Thymus (tissue), 11 donors: ENCODE measurements around the gene ATP1A3. TPM values are rescaled to one million over a fixed set of nuclear protein-coding genes. Genes with fewer than 3 reads are reported as not detected.
"Not testable (repeated sequence)": the region's sequence is repeated elsewhere in the genome, so short reads cannot be mapped to it uniquely, and the experiment has no call there.

Source experiments
- DNase-seq, 9 donors: peaks; one replicate each; pipeline ENCODE4 v3.0.0-alpha.2; 2013; ENCODE audit warnings: low spot score in 9 of 9, low read depth in 6 of 9, missing footprints in 1 of 9
- H3K27ac ChIP-seq, 2 donors: one replicate each; pipeline ENCODE4 v1.5.1; 2013; ENCODE audit warnings: control low read depth in 1 of 2, low read depth in 1 of 2, low read length in 1 of 2, mild to moderate bottlenecking in 1 of 2, moderate library complexity in 1 of 2
- H3K27me3 ChIP-seq, 2 donors: one replicate each; pipeline ENCODE4 v1.5.1; 2013; ENCODE audit warnings: low read length in 1 of 2; ENCODE audit not compliant: control insufficient read depth in 2 of 2, insufficient read depth in 1 of 2
- H3K36me3 ChIP-seq, 2 donors: one replicate each; pipeline ENCODE4 v1.5.1; 2013; ENCODE audit warnings: low read length in 1 of 2, mild to moderate bottlenecking in 1 of 2, moderate library complexity in 1 of 2; ENCODE audit not compliant: control insufficient read depth in 2 of 2, insufficient read depth in 2 of 2
- H3K4me1 ChIP-seq, 2 donors: one replicate each; pipeline ENCODE4 v1.5.1; 2013; ENCODE audit warnings: low read length in 2 of 2; ENCODE audit not compliant: control insufficient read depth in 2 of 2, insufficient read depth in 2 of 2
- H3K4me3 ChIP-seq, 2 donors: one replicate each; pipeline ENCODE4 v1.5.1; 2013; ENCODE audit warnings: low read length in 2 of 2, control low read depth in 1 of 2, mild to moderate bottlenecking in 1 of 2
- H3K9me3 ChIP-seq, 2 donors: one replicate each; pipeline ENCODE4 v1.5.1; 2013; ENCODE audit warnings: low read length in 1 of 2, mild to moderate bottlenecking in 1 of 2; ENCODE audit not compliant: control insufficient read depth in 2 of 2, insufficient read depth in 1 of 2
- WGBS: extraction: QIAGEN DNeasy Blood & Tissue Kit; methylation state at CpG from one replicate; pipeline ENCODE4 v1.1.7; 2013; 5-methylcytosine and 5-hydroxymethylcytosine counted together
- polyA plus RNA-seq: library from polyadenylated mRNA; stranded (reverse); fragments of 200-250 nt; gene quantifications from one replicate; pipeline ENCODE4 v1.2.3, GENCODE V29; 2013
- total RNA-seq: library from RNA; stranded (reverse); fragments of 120-200 nt; gene quantifications from one replicate; pipeline ENCODE4 v1.2.4, GENCODE V29; 2013
- donor health status: healthy.

Gene ATP1A3
- total and polyA plus RNA-seq, 2 donors, result 1.2 to 2.6 TPM

DNA sequence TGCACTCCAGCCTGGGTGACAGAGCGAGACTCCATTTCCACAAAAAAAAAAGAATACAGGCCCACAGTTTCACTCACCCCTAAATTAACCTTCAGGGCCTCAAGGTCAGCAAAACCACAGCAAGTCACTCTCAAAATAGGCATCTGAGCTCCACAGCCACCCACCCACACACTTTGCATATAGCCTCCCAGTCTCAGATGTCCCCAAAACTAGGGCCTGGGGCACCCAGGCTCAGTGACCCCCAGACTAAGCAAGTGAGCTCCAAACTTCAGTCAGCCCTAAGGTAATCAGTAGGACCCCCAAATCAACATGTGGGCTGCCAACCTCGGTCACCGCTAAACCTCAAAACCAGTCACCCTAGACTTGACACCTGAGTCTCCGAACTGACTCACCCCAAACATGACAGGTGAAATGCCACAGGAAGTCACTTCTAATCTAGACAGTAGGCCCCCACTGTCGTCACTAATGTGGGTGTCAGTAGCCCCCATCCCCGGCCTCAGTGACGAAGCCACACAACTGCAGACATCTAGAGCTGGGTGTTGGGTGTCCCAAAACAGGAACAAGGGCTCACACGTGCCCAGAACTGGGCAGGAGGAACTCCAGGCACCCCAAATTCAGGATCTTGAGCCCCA is 48.8 kb downstream of the ATP1A3 start:
- peak in 2 of 9 donors; percentile 54 to 77 for DNase-seq
- Histone ChIP-seq H3K27ac (peak overlapping the region in 1 of 2 donors; percentile 1), H3K27me3 (peaks cover 14 to 17% of the 10 kb centered on the region in 2 donors), H3K4me1 (peaks cover 6 to 21% of the 10 kb centered on the region in 2 donors), H3K9me3 (no peaks in the 10 kb centered on the region), H3K36me3 (no peaks in the 10 kb centered on the region), H3K4me3 (no peak overlapping the region)
- WGBS, result 19% methylated on average over 8 of the region's 8 CpGs

DNA sequence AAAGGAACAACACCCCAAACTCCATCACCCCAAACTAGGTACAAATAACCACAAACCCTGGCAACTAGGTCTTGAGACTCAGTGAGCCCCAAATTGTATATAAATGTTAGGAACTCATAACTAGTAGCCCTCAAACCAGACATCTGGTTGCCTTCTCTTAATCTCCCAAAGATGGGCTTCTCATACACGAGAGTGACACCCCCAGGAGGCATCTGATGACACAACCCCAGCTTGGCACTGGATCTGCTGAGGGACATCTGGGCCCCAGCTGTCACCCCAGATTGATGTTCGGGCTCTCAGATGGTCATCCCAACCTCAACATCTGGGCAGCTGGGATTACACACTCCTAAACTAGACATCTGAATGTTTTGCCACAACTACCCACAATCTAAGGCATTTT is 49.7 kb downstream of the ATP1A3 start:
- Histone ChIP-seq H3K4me3 (no peak overlapping the region), H3K36me3 (no peaks in the 10 kb centered on the region), H3K9me3 (no peaks in the 10 kb centered on the region), H3K27me3 (peaks cover 17 to 26% of the 10 kb centered on the region in 2 donors), H3K27ac (no peak overlapping the region), H3K4me1 (peaks cover 6 to 25% of the 10 kb centered on the region in 2 donors)
- no peak for DNase-seq
- 84% methylated on average over 2 of the region's 2 CpGs for WGBS

DNA sequence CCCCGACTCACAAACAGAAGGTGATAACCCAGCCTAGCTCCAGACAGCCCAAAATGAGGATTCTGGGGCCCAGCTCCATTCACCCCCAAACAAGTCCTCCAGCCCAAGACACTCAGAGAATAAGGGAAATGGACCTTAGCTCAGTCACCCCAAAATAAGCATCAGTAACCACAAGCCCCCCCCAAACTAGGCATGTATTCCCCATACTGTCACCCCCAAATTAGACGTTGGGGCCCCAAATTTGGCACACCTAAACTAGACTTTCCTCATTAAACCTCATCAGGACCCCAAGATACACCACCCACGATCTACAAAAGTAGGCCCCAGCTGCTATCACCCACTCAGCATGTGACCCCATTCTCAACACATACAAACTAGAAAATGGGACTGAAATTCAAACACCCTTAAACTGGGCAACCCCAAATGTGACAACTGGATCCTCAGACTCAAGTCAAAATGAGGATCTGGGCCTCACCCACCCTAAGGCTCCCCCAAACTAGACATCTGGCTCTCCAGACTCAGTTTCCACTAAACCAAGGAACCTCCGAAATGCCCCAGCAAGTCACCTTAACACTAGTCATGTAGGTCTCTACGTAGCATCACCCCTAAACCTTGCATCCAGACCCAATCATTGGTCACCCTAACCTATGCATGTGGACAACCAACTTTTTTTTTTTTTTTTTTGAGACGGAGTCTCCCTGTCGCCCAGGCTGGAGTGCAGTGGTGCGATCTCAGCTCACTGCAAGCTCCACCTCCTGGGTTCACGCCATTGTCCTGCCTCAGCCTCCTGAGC is 52.4 kb downstream of the ATP1A3 start:
- H3K36me3 ChIP-seq, result no peaks in the 10 kb centered on the region
- H3K27me3 ChIP-seq, result peaks cover 22 to 46% of the 10 kb centered on the region in 2 donors
- H3K9me3 ChIP-seq, result no peaks in the 10 kb centered on the region
- H3K4me3 ChIP-seq, result no peak overlapping the region
- DNase-seq, result no peak
- 96% methylated on average over 9 of the region's 9 CpGs for WGBS
- no peak overlapping the region for H3K27ac ChIP-seq
- peaks cover 2 to 24% of the 10 kb centered on the region in 2 donors for H3K4me1 ChIP-seq

DNA sequence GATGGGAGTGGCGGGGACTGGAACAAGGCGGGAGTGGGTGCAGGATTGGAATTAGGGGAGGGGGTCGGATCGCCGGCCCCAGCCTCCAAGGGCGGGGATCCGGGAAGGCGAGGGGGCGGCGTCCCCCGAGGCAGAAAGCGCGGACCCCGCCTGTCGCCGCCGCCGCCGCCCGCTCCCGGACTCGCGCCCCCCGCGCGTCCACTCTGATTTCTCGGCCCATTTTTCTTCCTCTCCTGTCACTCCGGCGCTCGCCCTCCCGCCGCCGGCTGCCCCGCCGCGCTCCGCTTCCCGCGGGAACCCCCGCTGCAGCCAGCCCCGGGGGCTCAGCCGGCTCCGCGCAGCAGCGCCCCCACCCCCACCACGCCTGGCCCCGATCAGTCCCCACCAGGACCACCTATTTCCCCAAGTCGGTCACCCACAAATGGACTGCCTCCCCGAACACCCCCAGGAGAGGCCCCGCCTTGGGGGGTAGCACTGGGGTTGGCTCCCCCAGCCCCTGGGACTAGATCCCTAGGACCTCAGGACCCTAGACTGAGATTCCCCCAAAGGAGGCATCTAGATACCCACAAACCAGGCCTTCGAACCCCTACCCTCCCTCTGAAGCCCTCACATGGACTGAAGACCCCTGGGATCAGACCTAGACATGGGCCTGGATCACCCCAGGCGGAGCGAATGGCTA is 53.2 kb downstream of the ATP1A3 start:
- Histone ChIP-seq H3K9me3 (no peaks in the 10 kb centered on the region), H3K36me3 (no peaks in the 10 kb centered on the region), H3K27me3 (peaks cover 22 to 53% of the 10 kb centered on the region in 2 donors), H3K4me1 (peaks cover 2 to 17% of the 10 kb centered on the region in 2 donors), H3K27ac (no peak overlapping the region), H3K4me3 (peak overlapping the region; percentile 37 to 64)
- DNase-seq, result no peak
- WGBS, result 13% methylated on average over 50 of the region's 53 CpGs

DNA sequence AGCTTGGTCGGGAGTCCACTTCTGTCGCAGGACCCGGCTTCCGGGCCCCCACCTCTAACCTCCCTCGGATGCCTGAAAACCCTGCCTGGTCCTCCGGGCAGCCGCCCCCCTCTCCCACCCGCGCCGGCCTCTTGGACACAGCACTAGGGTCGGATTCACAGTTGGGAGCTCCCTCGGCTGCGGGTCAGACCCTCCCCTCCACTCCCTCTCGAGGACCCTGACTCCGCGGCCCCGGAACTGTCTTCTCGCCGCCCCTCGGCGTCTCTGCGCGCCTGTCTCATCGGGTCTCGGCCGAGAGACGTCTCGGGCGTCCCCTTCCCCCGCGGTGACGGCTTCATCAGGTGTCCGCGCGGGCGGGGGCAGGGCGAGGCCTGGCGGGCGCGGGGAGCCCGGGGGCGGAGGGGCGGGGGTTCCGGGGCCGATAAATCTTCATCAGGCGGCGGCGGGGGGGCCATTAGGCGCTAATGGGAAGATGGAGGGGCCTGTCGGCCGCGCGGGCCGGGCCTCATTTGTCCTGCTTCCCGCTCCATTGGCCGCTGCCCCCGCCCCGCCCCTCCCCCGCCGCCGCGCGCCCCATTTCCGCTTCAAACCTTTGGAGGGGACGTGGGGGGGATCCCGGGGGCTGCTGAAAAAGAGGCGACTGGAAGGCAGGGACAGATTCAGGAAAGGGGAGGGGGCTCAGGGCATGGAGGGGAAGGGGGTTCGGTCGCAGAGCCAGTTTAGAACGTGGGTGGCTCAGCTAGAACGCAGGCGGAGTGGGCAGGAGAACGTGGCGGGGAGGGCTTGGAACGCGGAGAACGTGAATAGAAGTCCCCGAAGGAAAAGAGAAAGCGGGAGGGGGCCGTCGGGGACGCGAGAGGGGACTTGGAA is 53.9 kb downstream of the ATP1A3 start:
- H3K27ac ChIP-seq, result peak overlapping the region in 1 of 2 donors; percentile 31
- H3K27me3 ChIP-seq, result peaks cover 27 to 61% of the 10 kb centered on the region in 2 donors
- no peak for DNase-seq

DNA sequence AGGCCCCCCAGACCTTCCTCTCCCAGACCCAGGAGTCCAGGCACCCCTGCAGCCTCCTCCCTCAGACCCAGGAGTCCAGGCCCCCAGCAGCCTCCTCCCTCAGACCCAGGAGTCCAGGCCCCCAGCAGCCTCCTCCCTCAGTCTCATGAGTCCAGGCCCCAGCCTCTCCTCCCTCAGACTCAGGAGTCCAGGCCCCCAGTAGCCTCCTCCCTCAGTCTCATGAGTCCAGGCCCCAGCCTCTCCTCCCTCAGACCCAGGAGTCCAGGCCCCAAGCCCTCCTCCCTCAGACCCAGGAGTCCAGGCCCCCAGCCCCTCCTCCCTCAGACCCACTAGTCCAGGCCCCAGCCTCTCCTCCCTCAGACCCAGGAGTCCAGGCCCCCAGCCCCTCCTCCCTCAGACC is 54.8 kb downstream of the ATP1A3 start:
- not testable (repeated sequence) for DNase-seq, H3K9me3 ChIP-seq, H3K36me3 ChIP-seq, H3K27ac ChIP-seq, H3K4me3 ChIP-seq
- peaks cover 0 to 16% of the 10 kb centered on the region in 2 donors for H3K4me1 ChIP-seq
- peaks cover 27 to 70% of the 10 kb centered on the region in 2 donors for H3K27me3 ChIP-seq

More for the DNA sequence above, 53.9 kb downstream of the ATP1A3 start:
- Histone ChIP-seq H3K4me1 (peaks cover 0 to 10% of the 10 kb centered on the region in 2 donors), H3K4me3 (peak overlapping the region; percentile 37 to 64), H3K36me3 (no peaks in the 10 kb centered on the region), H3K9me3 (no peaks in the 10 kb centered on the region)
- 4% methylated on average over 83 of the region's 83 CpGs for WGBS

DNA sequence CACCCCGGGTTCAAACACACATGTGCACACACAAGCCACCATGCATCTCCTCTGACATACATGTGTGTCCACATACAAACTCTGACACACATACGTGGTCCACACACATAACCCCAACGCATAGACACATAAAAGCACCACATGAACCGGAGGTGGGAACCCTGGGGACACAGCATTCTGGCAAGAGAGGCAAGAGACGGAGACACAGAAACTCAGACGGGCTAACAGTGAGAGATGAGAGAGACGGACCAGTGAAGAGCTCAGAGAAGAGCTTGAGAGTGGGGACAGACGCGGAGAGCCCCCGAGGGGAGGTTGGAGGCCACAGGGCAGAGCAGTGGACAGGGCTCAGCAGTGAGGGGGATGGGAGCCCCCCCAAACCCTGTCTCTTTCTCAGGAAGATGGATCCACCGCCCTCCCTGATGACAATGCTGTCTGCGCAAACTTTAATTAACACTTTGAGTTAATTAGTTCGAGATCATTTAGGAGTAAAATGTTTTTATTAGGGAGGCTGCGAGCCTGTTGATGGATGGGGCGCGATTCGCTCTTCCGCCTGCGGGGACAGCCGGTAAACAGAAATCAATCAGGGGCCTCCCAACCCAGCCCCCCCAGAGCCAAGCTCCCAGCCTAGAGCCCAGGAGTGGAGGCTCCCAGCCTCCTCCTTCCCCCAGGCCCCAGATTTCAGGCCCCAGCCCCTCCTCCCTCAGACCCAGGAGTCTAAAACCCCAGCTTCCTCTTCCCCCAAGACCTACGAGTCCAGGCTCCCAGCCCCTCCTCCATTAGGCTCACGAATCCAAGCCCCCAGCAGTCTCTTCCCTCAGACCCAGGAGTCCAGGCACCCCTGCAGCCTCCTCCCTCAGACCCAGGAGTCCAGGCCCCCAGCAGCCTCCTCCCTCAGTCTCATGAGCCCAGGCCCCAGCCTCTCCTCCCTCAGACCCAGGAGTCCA is 56.2 kb downstream of the ATP1A3 start:
- Histone ChIP-seq H3K27ac (no peak overlapping the region), H3K27me3 (peaks cover 27 to 80% of the 10 kb centered on the region in 2 donors), H3K36me3 (no peaks in the 10 kb centered on the region), H3K9me3 (no peaks in the 10 kb centered on the region), H3K4me3 (no peak overlapping the region), H3K4me1 (peaks cover 0 to 22% of the 10 kb centered on the region in 2 donors)
- 77% methylated on average over 22 of the region's 22 CpGs for WGBS
- no peak for DNase-seq

DNA sequence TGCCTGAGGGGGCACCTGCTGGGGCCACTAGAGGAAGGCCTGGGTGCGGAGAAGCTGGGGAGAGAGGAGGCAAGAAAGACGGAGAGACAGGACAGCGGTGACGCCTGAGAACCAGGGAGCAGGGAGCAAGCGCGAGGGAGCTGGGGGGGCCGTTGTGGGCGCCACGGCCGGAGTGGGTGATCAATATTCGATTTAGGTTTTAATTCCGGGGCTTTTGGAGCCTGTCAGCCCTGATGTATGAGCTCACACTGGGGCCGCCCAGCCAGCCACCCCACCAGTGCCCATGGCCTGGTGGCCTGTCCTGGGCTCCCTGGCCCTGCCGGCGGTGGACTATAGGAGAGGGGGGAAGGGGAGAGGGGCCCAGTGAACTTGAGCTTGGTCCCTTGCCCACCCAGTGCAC is 57.1 kb downstream of the ATP1A3 start:
- Histone ChIP-seq H3K27ac (no peak overlapping the region), H3K4me1 (peaks cover 0 to 22% of the 10 kb centered on the region in 2 donors), H3K4me3 (no peak overlapping the region), H3K36me3 (no peaks in the 10 kb centered on the region), H3K27me3 (peaks cover 27 to 88% of the 10 kb centered on the region in 2 donors), H3K9me3 (no peaks in the 10 kb centered on the region)
- 96% methylated on average over 15 of the region's 15 CpGs for WGBS
- DNase-seq, result no peak
